ENCODE results near the gene TYMS.

TYMS gene

GRCh38 chr18:647304-647703, 10.1 kb upstream of the TYMS start:
- DNase-seq = no peak

- DNase-seq = no peak
Observed at GRCh38 chr18:649341-649740, 8.1 kb upstream of the TYMS start.

DNA sequence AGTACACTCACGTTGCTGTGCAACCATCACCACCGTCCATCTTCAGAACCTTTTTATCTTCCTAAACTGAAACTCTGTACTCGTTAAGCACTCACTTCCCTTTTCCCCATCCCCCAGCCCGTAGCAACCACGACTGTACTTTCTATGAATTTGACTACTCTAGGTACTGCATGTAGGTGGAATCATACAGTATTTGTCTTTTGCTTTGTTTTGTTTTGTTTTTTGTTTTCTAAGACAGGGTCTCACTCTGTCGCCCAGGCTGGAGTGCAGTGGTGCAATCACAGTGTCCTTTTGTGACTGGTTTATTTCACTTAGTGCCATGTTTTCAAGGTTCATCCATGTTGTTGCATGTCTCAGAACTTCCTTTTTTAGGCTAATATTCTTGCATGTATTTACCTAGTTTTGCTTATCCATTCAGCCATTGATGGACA, 7.0 kb upstream of the TYMS start:
- peak in 2 of 3 donors; percentile 11 to 30 for DNase-seq

DNA sequence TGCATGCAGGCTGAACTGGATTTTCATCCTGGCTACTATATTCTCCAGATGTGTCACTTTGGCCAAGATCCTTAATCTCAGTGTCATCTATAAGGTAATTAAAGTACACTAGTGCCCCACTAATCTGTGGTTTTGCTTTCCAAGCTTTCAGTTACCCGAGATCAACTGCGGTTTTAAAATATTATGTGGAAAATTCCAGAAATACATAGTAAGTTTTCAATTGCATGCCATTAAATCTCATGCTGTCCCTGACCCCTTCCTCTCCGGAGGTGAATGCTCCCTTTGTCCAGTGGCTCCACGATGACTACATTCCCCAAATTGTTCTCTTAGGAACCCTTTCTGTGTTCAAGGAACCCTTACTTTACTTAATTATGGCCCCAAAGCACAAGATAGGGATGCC, 5.3 kb upstream of the TYMS start:
- DNase-seq = no peak

- no peak for DNase-seq
Observed at GRCh38 chr18:653512-653911, 3.9 kb upstream of the TYMS start.

GRCh38 chr18:654601-655000, 2.9 kb upstream of the TYMS start:
- no peak for DNase-seq

DNA sequence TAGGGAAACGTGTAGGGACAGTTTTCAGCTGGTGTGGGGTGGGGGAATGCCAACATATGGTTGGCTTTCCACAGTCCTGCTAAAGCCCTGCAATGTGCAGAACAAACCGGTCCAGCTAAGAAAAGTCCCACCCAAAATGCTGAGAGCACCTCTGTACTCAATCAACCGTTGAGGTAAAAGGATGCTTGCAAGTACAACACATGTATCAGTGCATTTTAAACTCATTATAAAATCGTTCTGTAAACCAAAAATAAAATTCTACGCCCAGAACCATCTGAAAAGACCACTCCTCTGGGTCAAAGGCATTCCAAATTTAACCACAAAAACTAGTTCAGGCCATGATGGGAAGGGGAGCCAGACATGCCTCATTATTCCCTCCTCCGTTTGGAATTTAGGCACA, 2.0 kb upstream of the TYMS start:
- no peak for DNase-seq

- peak; percentile 86 to 89 (median 86) for DNase-seq
Observed at GRCh38 chr18:658001-658946, 821 bp downstream of the TYMS start.

DNA sequence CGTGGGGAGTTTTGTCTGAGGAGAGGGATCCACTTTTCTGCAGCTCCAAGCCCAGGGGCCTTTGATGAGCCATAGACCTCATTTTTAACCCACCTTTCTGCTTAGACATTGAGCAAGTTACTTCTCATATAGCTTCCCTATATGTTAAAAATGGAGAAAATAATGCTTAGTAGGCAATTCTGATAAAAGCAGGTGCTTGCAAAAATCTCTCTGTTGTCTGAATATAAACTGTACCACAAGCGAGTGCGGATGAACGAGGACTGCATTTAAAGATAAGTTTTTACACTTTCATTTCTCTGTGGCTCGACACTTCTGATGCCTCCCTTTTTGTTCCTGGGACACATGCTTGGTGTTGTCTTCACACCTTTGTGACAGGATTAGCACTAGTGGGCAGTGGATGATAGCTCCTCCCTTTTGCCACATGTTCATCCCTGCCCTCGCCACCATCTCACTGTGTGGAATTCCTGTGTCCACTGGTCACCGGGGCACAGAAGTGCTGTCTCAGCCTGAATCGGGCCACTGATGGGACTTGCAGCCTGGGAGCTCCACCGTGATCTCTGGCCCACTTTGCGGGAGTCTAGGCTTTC, 1.6 kb downstream of the TYMS start:
- DNase-seq = no peak

GRCh38 chr18:659597-659996, 2.1 kb downstream of the TYMS start:
- no peak for DNase-seq

GRCh38 chr18:662197-662596, 4.7 kb downstream of the TYMS start:
- DNase-seq = no peak

DNA sequence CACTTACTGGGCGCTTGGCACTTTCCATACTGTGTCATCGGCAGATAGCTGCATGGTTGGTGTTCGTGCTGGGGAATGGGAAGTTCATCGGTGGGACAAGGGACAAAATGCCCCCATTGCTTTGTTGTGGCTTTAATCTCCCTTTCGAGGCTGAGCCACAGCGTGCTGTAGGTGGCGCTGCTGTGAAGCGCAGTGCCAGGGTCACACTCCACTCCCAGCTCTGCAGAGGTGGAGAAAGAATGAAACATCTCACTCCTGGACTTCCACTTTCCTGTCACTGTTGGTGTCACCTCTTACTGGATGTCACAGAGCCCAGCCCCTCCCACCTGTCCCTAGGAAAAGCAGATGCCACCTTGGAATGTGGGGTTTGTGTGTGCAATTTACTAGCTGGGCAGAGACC, 8.7 kb downstream of the TYMS start:
- DNase-seq = no peak

DNA sequence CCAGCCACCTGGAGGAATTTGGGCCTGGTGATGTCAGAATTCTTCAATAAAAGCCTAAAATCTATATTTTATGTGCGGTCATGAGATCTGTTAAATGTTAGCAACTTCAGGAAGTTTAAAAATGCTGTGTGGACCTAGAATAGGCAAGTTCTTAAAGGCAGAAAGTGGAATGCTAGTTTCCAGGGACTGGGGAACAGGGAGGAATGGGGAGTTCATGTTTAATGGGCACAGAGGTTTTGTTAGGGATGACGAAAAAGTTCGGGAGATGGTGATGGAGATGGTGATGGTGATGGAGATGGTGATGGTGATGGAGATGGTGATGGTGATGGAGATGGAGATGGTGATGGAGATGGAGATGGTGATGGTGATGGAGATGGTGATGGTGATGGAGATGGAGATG, 9.2 kb downstream of the TYMS start:
- DNase-seq = no peak

DNA sequence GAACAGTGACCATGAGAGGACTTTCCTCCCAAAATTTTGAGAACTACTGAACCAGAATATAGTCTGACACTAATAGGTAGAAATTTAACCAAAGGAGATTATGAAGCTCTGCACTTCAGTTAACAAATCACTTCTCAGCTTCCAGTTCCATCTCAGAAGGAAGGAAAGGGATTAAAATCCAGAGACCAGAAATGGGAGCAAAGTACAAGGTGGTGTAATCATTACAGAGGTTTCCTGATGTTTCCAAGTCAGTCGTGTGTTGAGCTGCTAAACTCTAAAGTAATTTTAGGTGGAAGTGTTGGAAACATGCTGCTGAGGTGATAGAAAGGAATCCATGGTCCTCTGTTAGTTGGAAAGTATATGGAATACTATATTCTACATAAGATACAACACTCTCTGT, 10.8 kb downstream of the TYMS start:
- no peak for DNase-seq

DNA sequence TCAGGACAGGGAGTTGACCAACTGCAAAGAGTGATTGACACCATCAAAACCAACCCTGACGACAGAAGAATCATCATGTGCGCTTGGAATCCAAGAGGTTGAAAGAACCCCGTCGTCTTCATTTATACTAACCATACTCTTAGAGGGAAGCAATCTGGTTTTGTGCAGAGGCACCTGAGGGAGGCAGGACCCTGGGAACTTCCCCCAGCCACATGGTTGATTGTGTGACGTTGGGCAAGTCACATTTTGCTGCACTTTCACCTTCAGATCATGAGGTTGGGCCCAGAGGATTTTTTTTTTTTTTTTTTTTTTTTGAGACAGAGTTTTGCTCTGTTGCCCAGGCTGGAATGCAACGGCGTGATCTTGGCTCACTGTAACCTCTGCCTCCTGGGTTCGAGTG, 11.6 kb downstream of the TYMS start:
- no peak for DNase-seq

DNA sequence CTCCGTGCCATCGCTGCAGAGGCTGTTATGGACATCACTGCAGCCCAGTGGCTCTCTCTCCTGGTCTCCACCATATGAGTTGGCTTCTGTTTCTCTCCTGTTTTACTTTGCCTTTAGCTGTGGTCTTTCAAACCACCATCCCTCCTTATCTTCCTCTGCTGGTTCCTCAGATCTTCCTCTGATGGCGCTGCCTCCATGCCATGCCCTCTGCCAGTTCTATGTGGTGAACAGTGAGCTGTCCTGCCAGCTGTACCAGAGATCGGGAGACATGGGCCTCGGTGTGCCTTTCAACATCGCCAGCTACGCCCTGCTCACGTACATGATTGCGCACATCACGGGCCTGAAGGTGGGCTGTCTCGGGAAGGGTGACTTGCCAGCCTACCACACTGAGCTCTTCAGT, 13.1 kb downstream of the TYMS start:
- no peak for DNase-seq

DNA sequence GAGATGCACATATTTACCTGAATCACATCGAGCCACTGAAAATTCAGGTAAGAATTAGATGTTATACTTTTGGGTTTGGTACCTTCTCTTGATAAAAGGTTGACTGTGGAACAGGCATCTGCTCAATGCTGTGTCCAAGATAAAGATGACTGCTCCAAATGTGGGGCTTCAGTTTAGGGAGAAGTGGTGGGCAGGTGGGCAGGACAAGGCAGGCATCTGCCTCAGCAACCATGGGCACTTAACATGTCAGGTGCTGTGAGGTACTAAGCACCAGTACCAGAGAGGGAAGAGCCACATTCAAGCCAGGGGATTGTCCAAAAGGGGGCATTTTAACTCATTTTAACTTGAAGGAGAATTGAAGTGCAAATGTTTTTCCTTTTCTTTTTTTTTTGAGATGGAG, 14.0 kb downstream of the TYMS start:
- no peak for DNase-seq

- no peak for DNase-seq
Observed at GRCh38 chr18:673317-673716, 15.9 kb downstream of the TYMS start.

GRCh38 chr18:673769-674168, 16.3 kb downstream of the TYMS start:
- no peak for DNase-seq

DNA sequence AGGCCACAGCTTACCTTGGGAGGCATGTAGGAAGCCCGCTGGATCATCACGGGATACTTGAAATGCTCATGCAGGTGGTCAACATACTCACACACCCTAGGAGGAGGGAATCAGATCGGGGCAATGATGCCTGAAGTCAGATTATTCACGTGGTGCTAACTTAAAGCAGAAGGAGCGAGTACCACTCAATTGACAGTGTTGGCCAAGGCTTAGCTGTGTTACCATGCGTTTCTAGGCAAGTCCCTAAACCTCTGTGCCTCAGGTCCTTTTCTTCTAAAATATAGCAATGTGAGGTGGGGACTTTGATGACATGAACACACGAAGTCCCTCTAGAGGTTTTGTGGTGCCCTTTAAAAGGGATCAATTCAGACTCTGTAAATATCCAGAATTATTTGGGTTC, 17.9 kb downstream of the TYMS start:
- no peak for DNase-seq

DNA sequence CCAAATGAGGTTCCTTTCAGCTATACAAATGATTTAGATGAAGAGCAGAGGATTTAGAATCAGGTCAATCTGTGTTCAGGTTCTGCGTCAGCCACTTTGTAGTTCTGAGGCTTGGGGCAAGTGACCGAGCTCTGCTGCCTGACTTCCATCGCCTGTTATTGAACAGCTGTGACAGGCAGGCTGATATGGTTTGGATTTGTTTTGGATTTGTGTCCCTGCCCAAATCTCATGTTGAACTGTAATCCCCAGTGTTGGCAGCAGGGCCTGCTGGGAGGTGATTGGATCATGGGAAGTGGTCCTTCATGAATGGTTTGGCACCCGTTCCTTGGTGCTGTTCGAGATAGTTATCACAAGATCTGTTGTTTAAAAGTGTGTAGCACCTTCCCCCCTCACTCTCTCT, 18.6 kb downstream of the TYMS start:
- no peak for DNase-seq

DNA sequence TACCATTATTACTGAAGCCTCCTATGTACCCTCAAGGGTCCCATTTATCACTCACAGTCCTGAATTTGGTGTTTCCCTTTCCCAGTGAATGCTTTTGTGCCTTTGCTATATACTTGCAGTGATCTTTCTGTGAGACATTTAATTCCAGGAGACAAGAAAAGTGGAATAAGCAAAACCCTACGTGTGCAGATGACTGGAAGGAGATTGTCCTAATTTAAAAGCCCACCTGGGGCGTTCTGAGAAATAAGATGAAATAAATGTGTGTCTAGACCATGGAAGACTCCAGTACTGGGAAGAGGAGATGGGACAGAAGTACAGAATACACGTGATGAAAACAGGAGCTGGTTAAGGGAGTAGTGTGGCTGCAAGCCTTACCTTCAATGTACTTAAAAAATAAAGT, 19.3 kb downstream of the TYMS start:
- no peak for DNase-seq

GRCh38 chr18:677145-677544, 19.7 kb downstream of the TYMS start:
- DNase-seq = no peak

- no peak for DNase-seq
Observed at GRCh38 chr18:677951-678381, 20.5 kb downstream of the TYMS start.
